WI38 (cell line): ENCODE measurements around the gene COLEC11.
"Not testable (repeated sequence)": the region's sequence is repeated elsewhere in the genome, so short reads cannot be mapped to it uniquely, and the experiment has no call there.

Source experiments
- H3K4me3 ChIP-seq: 2 replicates; pipeline ENCODE4 v1.5.1; 2011; ENCODE audit warnings: low read depth, mild to moderate bottlenecking, control low read depth, low read length
- CTCF ChIP-seq: IDR thresholded peaks from 2 replicates; pipeline ENCODE4 v1.5.1; 2012; ENCODE audit warnings: low read depth, mild to moderate bottlenecking, control low read depth, low read length

The COLEC11 gene

GRCh38 chr2:3631851-3632659, 37.1 kb downstream of the COLEC11 start:
- H3K4me3 ChIP-seq: no peak overlapping the region
- TF ChIP-seq CTCF: no peak

DNA sequence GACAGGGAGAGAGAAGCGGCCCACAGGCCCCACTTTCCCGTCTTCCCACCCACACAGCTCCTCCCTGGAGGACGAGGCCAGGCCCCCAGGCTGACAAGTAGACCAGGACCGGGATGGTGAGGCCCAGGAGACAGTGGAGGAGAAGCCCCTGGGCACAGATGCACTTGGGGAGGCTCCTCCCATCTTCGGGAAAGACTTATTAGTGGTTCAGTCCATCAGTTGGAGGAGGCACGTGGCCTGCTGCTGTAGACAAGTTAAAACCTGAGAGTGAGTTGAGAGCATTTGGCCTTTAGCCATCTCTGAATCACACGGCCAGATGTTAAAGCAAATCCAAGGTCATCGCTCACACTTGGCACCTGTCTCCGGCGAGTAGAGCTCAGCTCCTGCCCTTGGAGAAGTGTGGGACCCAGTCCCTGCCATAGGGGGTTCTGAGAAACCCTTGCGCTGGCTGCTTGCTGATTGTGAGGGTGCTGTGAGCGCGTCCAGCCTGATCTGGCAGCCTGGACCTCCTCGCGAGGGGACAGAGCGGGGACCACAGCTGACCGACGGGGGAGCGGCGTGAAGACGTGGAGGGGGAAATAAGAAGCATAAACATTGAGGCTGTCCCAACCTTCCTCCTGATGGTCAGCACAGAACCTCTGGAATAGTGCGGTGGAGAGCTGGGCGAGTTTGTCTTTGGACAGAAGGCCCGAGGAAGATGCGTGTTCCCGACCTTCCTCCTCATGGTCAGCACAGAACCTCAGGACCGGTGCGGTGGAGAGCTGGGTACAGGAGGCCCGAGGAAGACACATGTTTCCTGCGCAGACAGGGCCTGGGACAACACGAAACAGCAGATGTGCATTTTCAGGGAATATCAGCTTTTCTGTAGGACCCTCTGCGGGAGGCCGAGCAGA, 38.4 kb downstream of the COLEC11 start:
- no peak overlapping the region for H3K4me3 ChIP-seq
- TF ChIP-seq CTCF: no peak

DNA sequence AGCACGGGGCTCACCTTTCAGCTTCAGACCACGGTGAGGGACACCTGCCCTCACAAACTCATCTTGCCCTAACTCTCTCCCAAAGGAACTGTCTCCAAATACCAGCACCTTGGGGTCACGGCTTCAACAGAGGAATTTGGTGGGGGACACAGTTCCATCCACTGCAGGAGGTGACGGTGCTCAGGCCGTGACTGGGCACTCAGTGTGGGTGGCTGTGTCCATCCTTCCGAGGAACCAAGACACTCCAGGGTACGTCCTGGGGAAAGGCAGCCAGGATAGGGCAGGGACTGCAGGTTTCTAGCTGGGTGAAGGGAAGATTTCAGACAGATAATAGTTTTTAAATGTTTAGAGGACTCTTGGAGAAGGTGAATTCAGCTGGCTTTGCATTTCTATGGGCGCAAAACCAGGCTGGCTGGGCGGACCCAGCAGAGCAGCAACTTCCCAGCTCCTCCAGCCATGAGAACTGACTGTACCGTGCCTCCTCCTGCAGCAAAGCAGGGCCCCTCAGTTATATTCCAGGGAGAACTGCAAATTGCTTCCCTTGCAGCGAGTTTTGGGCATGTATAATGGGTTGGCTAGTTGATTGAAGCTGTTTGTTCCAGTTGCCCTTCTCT, 39.2 kb downstream of the COLEC11 start:
- TF ChIP-seq CTCF: no peak
- no peak overlapping the region for H3K4me3 ChIP-seq

GRCh38 chr2:3634596-3635121, 39.7 kb downstream of the COLEC11 start:
- no peak for TF ChIP-seq CTCF

DNA sequence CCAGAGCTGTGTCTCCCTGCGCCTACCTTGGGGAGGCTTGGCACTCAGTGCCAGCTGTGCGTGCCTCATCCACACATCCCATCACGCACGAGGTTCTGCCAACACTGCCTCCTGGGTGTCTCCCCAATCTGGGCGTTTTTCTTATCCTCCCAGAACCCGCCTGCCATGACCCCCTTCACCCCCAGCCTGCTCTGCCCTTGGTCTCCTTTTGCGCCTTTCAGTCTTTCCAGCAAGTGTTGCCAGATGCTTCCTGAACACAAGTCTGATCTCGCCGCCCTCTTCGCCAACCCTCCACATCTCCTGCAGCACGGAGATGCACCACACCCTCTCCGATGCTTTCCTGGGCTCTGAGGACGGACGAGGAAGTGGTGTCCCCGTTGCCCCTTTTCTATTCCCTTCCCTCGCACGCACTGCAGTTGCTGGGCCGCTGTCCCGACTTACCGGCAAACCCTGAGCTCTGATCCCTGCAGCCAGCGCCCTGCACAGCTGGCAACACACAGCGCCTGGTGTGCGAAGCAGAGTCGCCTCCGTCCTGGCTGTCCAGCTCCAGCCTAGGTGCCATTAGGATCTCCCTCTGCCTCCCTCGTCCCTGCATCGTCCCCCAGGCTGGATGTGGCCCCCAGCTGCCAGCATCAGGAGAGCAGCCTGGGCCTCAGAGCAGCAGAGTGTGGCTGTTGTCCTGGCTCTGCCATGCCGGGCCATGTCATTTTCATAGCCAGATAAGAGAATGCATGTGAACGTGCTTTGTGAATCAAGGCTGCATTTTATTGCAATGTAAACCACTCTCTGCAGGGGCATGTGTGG, 40.5 kb downstream of the COLEC11 start:
- no peak overlapping the region for H3K4me3 ChIP-seq
- TF ChIP-seq CTCF: no peak

More at GRCh38 chr2:3634596-3635121, 39.7 kb downstream of the COLEC11 start:
- H3K4me3 ChIP-seq: no peak overlapping the region

GRCh38 chr2:3635975-3636327, 41.0 kb downstream of the COLEC11 start:
- not testable (repeated sequence) for H3K4me3 ChIP-seq
